SU-DHL-6 (cell line): ENCODE results near the gene ITGA11.

Experiments
- EZH2phosphoT487 ChIP-seq: fragments of 200-600 bp; sonication (generic), shearing (Covaris generic); conservative IDR thresholded peaks from 2 replicates; pipeline ENCODE4 v1.6.1; 2018; ENCODE audit warnings: mild to moderate bottlenecking, antibody characterized with exemption, low read length, moderate library complexity, mixed read lengths
- TF ChIP-seq, protein P1 (sequence below): fragments of 200-600 bp; sonication (generic); IDR thresholded peaks from one replicate; pipeline ENCODE4 v1.5.1; 2017; ENCODE audit warnings: antibody characterized with exemption, mild to moderate bottlenecking, low read length, moderate library complexity; ENCODE audit not compliant: insufficient read depth, poor library complexity, severe bottlenecking

DNA sequence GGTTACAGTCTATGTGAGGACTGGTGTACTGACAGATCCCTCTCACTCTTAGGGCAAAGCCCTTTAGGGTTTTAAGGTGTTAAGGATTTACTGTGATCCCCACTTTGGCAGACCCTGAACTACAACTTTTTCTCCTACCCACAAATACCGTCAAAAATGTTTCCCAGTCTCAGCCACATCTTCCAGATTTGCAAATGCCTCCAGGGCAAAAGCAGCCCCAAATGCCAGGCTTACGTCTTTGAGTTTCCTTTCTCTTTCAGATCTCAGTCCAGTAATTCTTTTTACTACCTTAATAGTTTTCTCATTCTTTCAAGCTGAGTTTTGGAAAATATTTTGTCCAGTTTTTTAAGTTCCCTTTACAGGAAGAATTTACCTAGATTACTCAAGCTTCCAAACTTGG lies 13.4 kb upstream of the ITGA11 start:
- TF ChIP-seq, protein P1, sequence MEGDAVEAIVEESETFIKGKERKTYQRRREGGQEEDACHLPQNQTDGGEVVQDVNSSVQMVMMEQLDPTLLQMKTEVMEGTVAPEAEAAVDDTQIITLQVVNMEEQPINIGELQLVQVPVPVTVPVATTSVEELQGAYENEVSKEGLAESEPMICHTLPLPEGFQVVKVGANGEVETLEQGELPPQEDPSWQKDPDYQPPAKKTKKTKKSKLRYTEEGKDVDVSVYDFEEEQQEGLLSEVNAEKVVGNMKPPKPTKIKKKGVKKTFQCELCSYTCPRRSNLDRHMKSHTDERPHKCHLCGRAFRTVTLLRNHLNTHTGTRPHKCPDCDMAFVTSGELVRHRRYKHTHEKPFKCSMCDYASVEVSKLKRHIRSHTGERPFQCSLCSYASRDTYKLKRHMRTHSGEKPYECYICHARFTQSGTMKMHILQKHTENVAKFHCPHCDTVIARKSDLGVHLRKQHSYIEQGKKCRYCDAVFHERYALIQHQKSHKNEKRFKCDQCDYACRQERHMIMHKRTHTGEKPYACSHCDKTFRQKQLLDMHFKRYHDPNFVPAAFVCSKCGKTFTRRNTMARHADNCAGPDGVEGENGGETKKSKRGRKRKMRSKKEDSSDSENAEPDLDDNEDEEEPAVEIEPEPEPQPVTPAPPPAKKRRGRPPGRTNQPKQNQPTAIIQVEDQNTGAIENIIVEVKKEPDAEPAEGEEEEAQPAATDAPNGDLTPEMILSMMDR: no peak
- TF ChIP-seq EZH2phosphoT487: no peak
